ENCODE measurements around the gene DHRS1.

Gene DHRS1

DNA sequence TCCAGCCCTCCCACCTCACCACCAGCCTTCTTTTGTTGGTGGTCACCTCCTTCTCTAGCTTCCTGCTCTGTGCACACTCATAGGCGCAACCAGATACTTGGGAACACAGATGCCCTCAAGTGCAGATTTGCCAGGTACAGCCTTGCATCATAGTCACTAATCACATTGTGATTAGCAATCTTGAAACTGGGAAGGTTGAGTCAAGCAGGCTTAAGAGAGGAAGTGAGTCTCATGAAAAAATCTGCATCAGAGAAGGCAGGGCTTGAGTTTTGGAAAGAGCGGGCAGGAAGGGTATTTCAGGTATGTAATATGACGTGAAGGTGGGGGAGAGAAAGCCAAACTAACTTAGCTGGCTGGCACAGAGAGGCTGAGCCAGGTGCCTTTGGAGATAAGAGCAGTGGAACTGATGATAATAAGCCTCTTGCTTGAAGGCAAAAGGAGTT is 25.5 kb downstream of the DHRS1 start:
- Histone ChIP-seq H3K27me3 (ENCODE audit: control insufficient read depth, insufficient read depth, low read length) (no peaks in the 10 kb centered on the region), H3K36me3 (ENCODE audit: insufficient read depth, low read length) (no peaks in the 10 kb centered on the region), H3K9ac (ENCODE audit: low read depth, low read length) (no peak overlapping the region), H3K4me2 (ENCODE audit: low read length) (no peak overlapping the region), H3K4me3 (ENCODE audit: low read length) (no peak overlapping the region), H3K4me1 (ENCODE audit: control insufficient read depth, insufficient read depth, low read length) (peaks cover 9% of the 10 kb centered on the region), H3K9me3 (replicated peaks; ENCODE audit: low read length) (no peaks in the 10 kb centered on the region)

DNA sequence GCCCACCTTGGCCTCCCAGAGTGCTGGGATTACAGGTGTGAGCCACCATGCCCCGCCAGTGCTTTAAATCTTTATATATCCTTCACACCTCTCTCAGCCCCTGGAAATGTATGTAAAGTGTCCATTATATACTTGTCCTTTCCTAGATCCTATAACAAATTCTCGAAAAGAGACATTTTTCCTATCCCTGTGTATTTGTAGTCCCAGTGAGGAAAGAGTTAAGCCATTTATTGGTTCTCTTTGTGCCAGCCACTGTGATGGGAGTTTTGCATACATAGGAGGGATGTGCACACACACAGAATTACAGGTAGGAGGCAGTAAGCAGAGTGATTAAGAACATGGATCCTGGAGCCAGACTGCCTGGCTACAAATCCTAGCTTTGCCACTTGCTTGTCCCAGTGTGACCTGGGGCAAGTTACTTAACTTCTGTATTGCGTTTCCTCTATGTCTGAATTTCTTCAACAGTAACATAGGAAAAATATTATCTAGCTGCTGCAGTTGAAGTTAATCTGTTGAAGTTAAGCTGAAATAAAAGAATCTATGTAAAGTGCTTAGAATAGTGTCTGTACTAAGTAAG is 26.1 kb downstream of the DHRS1 start:
- H3K36me3 ChIP-seq (ENCODE audit: insufficient read depth, low read length) = peaks cover 4% of the 10 kb centered on the region
- no peak overlapping the region for H3K4me3 ChIP-seq (ENCODE audit: low read length)
- H3K4me1 ChIP-seq (ENCODE audit: control insufficient read depth, insufficient read depth, low read length) = peaks cover 9% of the 10 kb centered on the region
- no peaks in the 10 kb centered on the region for H3K9me3 ChIP-seq (replicated peaks; ENCODE audit: low read length)
- H3K4me2 ChIP-seq (ENCODE audit: low read length) = no peak overlapping the region
- H3K27me3 ChIP-seq (ENCODE audit: control insufficient read depth, insufficient read depth, low read length) = no peaks in the 10 kb centered on the region
- no peak overlapping the region for H3K9ac ChIP-seq (ENCODE audit: low read depth, low read length)

DNA sequence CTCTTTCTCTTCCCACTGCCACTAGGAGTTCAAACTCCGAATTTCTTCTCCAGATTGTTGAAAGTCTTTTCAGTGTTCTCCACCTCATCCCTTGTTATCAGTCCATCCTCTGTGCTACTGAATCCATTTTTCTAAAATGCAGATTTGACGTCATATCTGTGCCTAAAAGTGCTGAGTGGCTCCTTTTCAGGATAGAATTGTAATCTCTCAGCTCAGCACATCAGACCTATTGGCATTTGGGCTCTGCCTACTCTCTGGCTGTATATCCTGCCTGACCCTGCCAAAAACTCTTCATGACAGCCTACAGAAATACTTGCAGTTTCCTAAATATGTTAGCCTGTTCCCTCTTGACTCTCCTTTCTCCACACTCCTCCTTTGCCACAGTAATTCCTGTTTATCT is 27.1 kb downstream of the DHRS1 start:
- Histone ChIP-seq H3K36me3 (ENCODE audit: insufficient read depth, low read length) (peaks cover 9% of the 10 kb centered on the region), H3K4me1 (ENCODE audit: control insufficient read depth, insufficient read depth, low read length) (peaks cover 9% of the 10 kb centered on the region), H3K4me2 (ENCODE audit: low read length) (no peak overlapping the region), H3K9me3 (replicated peaks; ENCODE audit: low read length) (no peaks in the 10 kb centered on the region), H3K9ac (ENCODE audit: low read depth, low read length) (no peak overlapping the region), H3K27me3 (ENCODE audit: control insufficient read depth, insufficient read depth, low read length) (no peaks in the 10 kb centered on the region), H3K4me3 (ENCODE audit: low read length) (no peak overlapping the region)

DNA sequence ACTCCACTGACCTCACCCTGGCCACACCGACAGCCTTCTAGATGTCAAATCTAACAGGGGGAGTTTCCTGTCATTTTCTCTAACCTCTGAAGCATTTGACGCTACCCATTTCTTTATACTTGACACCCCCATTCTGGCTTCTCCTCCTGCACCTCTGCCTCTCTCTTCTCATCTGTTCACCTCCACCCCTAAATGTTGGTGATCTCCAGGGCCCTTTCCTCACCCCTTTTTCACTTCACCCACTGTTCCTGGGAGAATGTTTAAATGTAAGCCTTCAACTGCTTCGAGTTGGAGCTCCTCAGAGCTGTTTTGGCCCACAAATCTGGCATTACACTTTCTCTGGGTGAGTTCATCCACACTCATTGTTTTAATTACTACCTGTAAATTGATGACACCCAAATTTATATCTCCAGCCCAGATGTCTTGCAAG is 27.7 kb downstream of the DHRS1 start:
- H3K4me3 ChIP-seq (ENCODE audit: low read length) = peak overlapping the region; percentile 95
- H3K4me2 ChIP-seq (ENCODE audit: low read length) = peak overlapping the region; percentile 99
- no peaks in the 10 kb centered on the region for H3K27me3 ChIP-seq (ENCODE audit: control insufficient read depth, insufficient read depth, low read length)
- peaks cover 13% of the 10 kb centered on the region for H3K36me3 ChIP-seq (ENCODE audit: insufficient read depth, low read length)
- peak overlapping the region; percentile 100 for H3K9ac ChIP-seq (ENCODE audit: low read depth, low read length)
- H3K9me3 ChIP-seq (replicated peaks; ENCODE audit: low read length) = no peaks in the 10 kb centered on the region
- peaks cover 9% of the 10 kb centered on the region for H3K4me1 ChIP-seq (ENCODE audit: control insufficient read depth, insufficient read depth, low read length)

DNA sequence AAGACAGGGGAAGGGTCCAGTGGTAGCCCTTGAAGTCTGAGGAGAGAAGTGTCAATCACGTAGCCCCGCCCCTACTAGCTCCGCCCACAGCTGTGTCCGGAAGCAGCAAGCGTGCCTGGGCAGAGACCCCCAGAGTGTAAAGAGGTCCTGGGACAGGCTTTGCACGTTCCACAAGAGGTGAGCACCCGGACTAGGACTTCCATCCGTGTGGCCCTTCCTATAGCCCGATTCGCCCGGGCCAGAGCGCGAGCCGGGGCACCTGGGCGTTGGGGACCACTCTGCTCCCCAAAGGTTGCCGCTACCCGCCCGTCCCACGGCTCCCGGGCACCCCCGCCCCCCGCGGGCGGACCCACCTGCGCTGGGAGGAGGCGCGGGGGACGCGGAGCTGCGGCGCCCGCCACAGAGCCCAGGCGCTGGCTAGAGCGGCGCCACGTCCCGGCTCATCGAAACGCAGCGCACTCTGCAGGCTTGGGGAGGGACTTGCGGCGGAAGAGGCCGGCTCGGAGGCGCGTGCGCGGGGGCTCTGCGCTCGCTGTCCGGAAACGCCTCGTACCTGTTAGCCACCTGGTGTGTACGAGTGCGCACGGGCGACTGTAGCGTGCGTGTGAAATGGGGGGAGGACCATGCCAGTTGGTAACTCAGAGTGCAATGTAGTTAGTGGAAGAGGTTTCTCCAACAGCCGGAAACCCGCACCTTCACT is 28.3 kb downstream of the DHRS1 start, which contains the start of gene RABGGTA:
TSS of gene RABGGTA (minus strand) at position 464 of the 700 bp plus-strand sequence. CDS start 482 bp downstream, outside the sequence.
- no peaks in the 10 kb centered on the region for H3K27me3 ChIP-seq (ENCODE audit: control insufficient read depth, insufficient read depth, low read length)
- peaks cover 17% of the 10 kb centered on the region for H3K36me3 ChIP-seq (ENCODE audit: insufficient read depth, low read length)
- H3K9me3 ChIP-seq (replicated peaks; ENCODE audit: low read length) = no peaks in the 10 kb centered on the region
- peak within 1 kb of the TSS; percentile 99 for H3K4me2 ChIP-seq (ENCODE audit: low read length)
- peak within 1 kb of the TSS; percentile 100 for H3K9ac ChIP-seq (ENCODE audit: low read depth, low read length)
- H3K4me1 ChIP-seq (ENCODE audit: control insufficient read depth, insufficient read depth, low read length) = peaks cover 9% of the 10 kb centered on the region
- H3K4me3 ChIP-seq (ENCODE audit: low read length) = peak within 1 kb of the TSS; percentile 95

DNA sequence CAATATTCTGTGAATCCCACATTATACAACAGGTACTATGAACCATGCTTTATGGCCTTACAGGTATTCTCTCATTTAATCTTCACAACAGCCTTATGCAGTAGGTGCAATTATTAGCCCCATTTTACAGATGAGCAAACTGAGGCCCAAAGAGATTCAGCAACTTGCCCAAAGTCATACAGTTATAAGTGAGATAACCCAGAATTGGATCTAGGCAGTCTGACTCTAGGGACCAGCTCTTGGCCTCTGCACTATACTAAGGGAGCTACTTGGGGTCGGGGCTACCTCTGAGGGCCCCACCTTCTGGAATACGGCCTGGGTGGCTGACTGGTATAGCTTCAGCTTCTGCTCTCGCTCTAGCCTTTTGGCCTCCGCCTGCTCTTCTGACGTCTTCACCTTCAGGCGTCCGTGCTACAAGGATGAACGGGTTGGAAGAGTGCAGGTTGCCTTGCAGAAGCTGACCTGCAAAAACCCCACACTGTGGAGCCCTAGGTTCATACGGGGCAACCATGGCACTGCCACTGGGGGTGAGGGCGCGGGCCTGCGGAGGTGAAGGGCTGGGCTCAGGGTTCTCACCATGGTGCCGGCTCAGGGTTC is 28.9 kb downstream of the DHRS1 start:
- H3K4me3 ChIP-seq (ENCODE audit: low read length) = peak overlapping the region; percentile 95
- peaks cover 23% of the 10 kb centered on the region for H3K36me3 ChIP-seq (ENCODE audit: insufficient read depth, low read length)
- no peaks in the 10 kb centered on the region for H3K9me3 ChIP-seq (replicated peaks; ENCODE audit: low read length)

DNA sequence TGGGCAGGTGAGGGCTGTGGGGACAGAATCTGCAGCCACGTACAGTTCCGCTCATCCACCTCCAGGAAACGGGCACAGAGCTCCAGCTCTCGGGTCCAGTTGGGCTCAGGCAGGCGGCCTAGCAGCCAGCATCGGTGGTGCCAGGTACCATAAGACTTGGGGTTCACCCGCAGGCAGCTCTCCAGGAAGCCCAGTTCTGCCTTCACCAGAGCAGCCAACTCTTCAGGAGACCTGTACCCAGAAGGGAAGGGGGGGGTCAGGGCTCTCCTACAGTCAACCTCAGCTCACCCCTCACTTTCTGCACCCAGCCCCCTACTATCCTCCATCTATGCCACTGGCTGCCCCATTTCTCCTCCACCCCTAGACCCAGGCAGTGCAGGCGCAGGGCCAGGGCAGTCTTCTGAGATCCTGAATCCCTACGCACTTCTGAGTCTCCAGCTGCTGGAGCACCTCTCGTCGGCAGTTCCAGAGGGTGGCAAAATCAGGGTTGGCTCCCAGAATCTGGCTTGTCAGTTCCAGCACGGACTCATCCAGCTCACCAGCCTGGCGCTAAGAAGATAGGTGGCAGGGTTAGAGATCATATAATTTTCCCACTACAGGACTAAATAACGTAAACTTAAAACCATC is 29.6 kb downstream of the DHRS1 start:
- Histone ChIP-seq H3K4me2 (ENCODE audit: low read length) (no peak overlapping the region), H3K36me3 (ENCODE audit: insufficient read depth, low read length) (peaks cover 28% of the 10 kb centered on the region), H3K4me3 (ENCODE audit: low read length) (no peak overlapping the region), H3K9me3 (replicated peaks; ENCODE audit: low read length) (no peaks in the 10 kb centered on the region), H3K4me1 (ENCODE audit: control insufficient read depth, insufficient read depth, low read length) (peaks cover 9% of the 10 kb centered on the region), H3K9ac (ENCODE audit: low read depth, low read length) (no peak overlapping the region), H3K27me3 (ENCODE audit: control insufficient read depth, insufficient read depth, low read length) (no peaks in the 10 kb centered on the region)

More for the DNA sequence above, 28.9 kb downstream of the DHRS1 start:
- Histone ChIP-seq H3K27me3 (ENCODE audit: control insufficient read depth, insufficient read depth, low read length) (no peaks in the 10 kb centered on the region), H3K4me2 (ENCODE audit: low read length) (peak overlapping the region; percentile 99), H3K9ac (ENCODE audit: low read depth, low read length) (peak overlapping the region; percentile 100), H3K4me1 (ENCODE audit: control insufficient read depth, insufficient read depth, low read length) (peaks cover 9% of the 10 kb centered on the region)

DNA sequence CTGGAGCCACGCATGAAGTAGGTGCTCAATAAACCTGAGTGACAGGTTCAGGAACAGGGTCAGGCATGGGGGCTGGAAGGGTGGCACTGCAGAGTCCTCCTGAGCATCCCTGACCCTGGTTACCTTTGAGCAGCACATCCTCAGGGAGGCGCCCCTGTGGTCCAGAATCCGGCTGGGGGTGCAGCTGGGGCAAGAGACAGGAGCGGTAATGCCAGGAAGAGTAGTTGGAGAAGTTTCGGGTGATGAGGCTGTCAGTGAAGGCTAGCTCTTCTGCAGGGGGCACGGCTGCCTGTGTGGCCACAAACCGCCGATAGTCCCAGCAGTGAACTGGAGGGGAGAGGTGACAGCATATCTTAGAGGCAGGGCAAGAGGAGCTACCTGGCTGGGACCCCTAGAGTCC is 30.2 kb downstream of the DHRS1 start:
- H3K4me3 ChIP-seq (ENCODE audit: low read length) = no peak overlapping the region
- H3K9me3 ChIP-seq (replicated peaks; ENCODE audit: low read length) = no peaks in the 10 kb centered on the region
- H3K9ac ChIP-seq (ENCODE audit: low read depth, low read length) = no peak overlapping the region
- no peaks in the 10 kb centered on the region for H3K27me3 ChIP-seq (ENCODE audit: control insufficient read depth, insufficient read depth, low read length)
- peaks cover 28% of the 10 kb centered on the region for H3K36me3 ChIP-seq (ENCODE audit: insufficient read depth, low read length)
- no peak overlapping the region for H3K4me2 ChIP-seq (ENCODE audit: low read length)
- peaks cover 9% of the 10 kb centered on the region for H3K4me1 ChIP-seq (ENCODE audit: control insufficient read depth, insufficient read depth, low read length)

DNA sequence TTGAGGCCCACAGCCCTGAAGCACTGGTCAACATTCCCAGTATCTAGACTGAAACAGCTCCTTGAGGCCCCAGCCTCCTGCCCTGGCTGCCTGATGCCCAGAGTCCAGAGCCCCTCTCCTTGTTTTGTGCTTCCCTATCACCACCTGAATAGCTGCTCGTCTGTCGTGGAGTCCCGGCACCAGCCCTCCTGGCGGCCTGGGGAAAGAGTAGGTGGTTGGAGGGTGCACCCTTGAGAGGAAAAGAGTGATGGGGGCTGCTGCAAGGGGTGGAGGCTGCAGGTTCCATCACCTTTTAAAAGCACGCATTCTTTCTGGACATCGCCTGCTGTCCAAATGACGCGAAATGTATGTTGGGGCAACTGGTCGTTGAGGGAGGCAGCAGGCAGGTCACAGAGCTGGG is 31.4 kb downstream of the DHRS1 start:
- Histone ChIP-seq H3K4me2 (ENCODE audit: low read length) (no peak overlapping the region), H3K27me3 (ENCODE audit: control insufficient read depth, insufficient read depth, low read length) (no peaks in the 10 kb centered on the region), H3K9me3 (replicated peaks; ENCODE audit: low read length) (no peaks in the 10 kb centered on the region), H3K9ac (ENCODE audit: low read depth, low read length) (no peak overlapping the region), H3K36me3 (ENCODE audit: insufficient read depth, low read length) (peaks cover 28% of the 10 kb centered on the region), H3K4me1 (ENCODE audit: control insufficient read depth, insufficient read depth, low read length) (peaks cover 9% of the 10 kb centered on the region), H3K4me3 (ENCODE audit: low read length) (no peak overlapping the region)

DNA sequence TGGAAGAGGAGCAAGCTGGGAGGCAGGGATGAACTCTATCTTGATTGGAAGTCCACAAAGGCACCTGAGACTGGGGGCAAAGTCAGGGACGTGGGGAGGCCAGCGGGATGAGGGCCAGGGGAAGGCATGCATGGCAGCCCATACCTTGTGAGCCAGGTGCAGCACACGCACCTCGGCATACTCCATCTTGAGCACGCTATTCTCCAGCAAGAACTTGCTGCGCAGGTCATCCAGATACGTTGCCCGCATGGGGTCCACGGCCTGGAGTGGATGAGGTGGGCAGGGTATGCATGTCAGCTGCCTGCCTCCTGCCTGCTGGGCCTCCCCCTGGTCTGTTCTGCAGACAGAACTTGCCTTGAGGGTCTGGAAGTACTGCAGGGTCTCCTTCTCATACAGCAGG is 32.1 kb downstream of the DHRS1 start:
- Histone ChIP-seq H3K9me3 (replicated peaks; ENCODE audit: low read length) (no peaks in the 10 kb centered on the region), H3K9ac (ENCODE audit: low read depth, low read length) (no peak overlapping the region), H3K4me1 (ENCODE audit: control insufficient read depth, insufficient read depth, low read length) (peaks cover 9% of the 10 kb centered on the region), H3K36me3 (ENCODE audit: insufficient read depth, low read length) (peaks cover 28% of the 10 kb centered on the region), H3K4me3 (ENCODE audit: low read length) (no peak overlapping the region), H3K4me2 (ENCODE audit: low read length) (no peak overlapping the region), H3K27me3 (ENCODE audit: control insufficient read depth, insufficient read depth, low read length) (no peaks in the 10 kb centered on the region)

All from skeletal muscle satellite cell (primary cell).